Inferior parietal cortex (tissue), 1 donor: Measurements from ENCODE around the gene SLC35E4.
"Not testable (repeated sequence)": the region's sequence is repeated elsewhere in the genome, so short reads cannot be mapped to it uniquely, and the experiment has no call there.

Experiments used
- DNase-seq: peaks from one replicate; pipeline ENCODE4 v3.0.0-alpha.2; 2016; ENCODE audit errors: extremely low spot score

The SLC35E4 gene

GRCh38 chr22:30650508-30651116, 15.0 kb downstream of the SLC35E4 start:
- DNase-seq: peak; percentile 64

- no peak for DNase-seq
Observed at GRCh38 chr22:30652852-30653251, 17.3 kb downstream of the SLC35E4 start.

DNA sequence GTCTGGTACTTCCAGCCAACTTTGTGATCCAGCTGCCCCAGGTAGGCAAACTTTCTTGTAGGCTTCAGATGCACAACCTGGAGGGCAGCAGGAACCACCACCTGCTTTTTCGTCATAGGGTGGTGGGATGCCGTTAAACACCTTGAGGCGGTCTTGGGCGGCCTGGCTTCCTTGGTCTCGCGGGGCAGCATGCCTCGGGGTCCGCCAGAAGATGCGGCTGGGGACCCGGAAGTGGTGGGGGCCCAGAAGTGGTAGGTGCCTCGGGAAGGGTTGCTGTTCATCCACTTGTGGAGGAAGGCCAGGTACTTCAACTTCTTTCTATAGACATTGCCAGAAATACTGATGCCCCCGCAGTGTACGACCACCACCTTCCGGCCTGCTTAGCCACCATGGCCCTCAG, 18.8 kb downstream of the SLC35E4 start:
- DNase-seq: no peak

- no peak for DNase-seq
Observed at GRCh38 chr22:30655532-30655931, 20.0 kb downstream of the SLC35E4 start.

GRCh38 chr22:30662040-30662439, 26.5 kb downstream of the SLC35E4 start:
- no peak for DNase-seq

DNA sequence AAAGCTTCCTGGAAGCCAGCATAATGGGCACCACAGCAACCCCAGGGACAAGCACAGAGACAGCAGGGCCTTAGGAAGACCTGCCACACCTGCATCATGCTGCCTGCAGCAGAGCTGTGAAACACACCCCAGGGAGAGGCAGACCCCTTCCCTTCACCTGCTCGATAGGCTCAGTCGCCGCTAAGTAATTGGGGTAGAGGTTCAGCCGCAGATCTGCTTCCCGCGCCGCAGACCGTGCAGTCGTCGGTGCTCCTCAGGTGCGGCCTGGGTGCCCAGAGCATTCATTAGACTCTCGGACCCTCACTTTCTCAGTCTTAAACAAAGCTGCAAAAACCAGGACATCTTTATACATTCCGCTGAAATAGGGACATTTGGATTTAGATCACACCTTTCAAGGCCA, 29.2 kb downstream of the SLC35E4 start:
- DNase-seq: no peak

DNA sequence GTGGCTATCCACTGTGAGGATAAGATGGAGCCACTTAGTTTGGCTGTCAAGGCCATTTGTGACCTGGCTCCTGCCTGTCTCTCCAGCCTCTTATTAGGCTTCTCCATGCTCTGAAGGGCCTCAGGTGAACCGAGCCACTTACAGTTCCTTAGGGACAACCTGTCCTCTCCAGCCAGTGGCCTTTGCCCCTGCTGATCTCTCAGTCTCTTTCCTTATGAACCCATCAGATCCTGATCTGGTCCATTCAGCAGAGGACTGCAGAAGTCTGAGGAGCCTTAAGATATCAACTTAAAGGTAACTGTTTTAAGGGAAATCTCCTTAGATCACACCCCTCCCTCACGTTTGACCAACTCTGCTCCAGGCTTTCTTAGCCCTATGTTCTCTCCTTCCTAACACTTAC, 29.7 kb downstream of the SLC35E4 start:
- DNase-seq: no peak

GRCh38 chr22:30665786-30666185, 30.2 kb downstream of the SLC35E4 start:
- no peak for DNase-seq

DNA sequence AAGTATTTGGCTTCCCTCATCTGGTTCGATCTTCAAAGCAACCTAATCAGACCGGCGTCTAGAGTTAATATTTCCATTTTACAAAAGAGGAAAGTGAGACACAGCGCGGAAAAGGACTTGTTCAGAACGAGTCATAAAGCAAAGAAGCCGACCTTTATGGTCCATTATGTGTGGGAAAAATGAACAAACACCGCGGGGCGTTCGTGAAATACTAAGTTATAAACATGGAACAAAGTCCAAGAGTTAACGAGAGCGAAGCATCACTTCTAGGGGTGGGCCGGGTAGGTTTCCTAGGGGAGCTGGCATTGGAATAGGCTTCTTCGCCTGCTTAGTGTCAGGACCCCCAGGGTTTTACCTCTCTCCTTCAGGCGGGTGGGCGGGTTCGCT, 31.5 kb downstream of the SLC35E4 start:
- DNase-seq: peak; percentile 29

- peak; percentile 87 for DNase-seq
Observed at GRCh38 chr22:30667494-30668385, 32.2 kb downstream of the SLC35E4 start, which contains the start of gene DUSP18. Gene DUSP18 (minus strand): TSS chr22:30667875. CDS start chr22:30664003, 3,872 bp downstream.

DNA sequence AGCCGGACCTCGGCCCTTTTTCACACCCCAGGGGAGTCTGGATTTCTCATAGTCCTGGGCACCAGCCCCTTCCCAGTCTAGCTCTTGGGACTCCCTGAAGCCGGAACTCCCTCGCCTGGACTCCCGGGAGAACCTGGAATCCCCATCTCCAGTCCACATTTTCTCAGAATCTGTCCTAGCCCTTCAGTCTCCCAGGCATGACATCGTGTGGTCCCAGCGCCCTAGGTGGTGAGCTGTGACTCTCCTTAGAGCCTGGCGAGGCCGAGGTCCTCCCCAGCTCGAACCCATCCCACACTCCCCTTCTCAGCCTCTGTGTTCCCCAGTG, 32.8 kb downstream of the SLC35E4 start:
- DNase-seq: no peak

DNA sequence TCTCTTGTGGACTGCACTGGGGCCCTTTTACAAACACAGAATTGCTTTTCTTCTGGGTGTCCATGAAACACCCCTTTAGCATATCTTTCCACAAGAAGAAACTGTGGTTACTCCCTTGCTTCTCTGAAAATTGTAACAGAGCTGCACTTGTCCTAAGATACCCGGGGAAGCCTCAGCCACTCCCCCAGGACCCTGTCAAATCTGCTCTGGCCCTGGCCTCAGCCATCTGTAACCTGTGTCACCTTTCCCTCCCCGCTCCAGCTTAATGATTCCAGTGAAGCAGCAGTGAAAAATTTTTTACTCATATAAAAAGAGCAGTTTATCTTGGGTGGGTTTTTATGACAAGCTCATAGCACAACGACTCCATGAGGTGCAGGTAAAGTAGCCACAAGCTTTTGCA, 35.5 kb downstream of the SLC35E4 start:
- no peak for DNase-seq

DNA sequence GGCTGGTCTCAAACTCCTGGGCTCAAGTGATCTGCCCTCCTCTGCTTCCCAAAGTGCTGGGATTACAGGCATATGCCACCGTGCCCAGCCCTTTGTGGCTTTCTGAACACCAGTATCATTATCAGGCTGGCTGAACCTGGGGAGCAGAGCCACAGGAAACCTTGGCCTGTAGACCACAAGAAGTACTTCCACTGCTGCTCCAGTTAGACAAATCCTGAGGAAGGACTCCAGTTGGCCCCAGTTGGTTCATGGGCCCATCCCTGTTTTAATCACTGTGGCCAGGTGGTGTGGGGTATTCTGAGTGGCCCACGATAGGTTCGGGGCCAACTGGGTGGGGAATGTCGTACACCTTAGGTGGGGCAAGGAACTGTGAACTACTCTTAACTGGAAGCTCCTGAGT, 37.6 kb downstream of the SLC35E4 start:
- DNase-seq: no peak

DNA sequence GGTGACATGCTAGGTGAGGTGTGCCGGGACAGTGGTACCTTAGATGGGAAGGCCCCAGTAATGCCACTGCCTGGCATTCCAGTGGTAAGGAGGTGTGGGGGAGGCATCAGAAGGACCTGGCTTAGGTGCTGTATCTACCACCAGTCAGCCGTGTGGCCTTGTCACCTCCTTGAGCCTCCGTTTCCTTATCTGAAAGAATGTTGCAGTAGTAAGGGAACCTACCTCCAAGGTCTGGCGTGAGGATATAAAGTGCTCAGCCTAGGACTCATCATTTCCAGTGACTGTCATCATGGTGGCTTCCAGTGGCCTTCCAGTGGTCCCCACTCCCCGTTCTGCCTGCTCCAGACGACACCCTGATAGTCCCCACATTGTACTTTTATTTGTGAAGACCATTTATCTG, 38.9 kb downstream of the SLC35E4 start:
- DNase-seq: no peak

DNA sequence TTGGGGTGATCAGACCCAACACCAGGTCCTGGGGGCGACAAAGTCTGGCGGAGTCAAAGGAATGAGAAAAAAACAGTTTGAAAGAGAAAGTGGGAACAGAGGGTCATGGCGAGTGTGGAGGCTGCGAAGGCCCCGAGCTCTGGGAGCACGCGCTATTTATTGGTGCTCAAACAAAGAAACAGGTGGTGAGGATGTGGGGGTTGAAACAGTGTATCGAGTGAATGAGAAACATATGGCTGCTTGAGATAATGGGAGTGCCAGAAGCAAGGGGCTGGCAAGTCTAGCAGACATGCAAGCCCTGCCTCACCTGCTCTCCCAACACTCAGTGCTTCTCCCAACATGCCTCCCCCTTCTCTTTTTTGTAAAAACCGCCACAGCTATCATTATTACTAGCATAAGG, 39.9 kb downstream of the SLC35E4 start:
- DNase-seq: no peak

GRCh38 chr22:30676565-30676964, 41.0 kb downstream of the SLC35E4 start:
- not testable (repeated sequence) for DNase-seq

DNA sequence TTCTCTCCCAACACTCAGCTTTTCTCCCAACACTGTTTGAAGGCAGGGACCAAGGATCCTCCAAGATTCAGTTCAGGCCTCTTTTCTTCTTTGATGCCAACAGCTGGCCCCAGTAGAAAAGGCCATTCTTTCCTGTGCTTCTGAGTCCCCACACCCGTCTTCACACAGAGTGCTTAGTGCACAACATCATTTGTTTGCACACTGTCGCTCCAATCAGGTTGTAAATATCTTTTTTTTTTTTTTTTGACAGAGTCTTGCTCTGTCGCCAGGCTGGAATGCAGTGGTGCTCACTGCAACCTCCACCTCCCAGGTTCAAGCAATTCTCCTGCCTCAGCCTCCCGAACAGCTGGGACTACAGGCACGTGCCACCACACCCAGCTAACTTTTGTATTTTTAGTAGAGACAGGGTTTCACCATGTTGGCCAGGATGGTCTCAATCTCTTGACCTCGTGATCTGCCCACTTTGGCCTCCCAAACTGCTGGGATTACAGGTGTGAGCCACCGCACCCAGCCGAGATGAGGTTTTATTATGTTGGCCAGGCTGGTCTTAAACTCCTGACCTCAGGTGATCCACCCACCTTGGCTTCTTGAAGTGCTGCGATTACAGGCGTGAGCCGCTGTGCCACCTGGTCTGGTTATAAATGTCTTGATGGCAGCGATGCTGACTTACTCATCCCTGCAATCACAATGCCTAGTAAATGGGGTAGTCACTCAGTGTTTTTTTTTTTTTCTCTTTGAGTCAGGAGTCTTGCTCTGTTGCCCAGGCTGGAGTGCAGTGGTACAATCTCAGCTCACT, 44.5 kb downstream of the SLC35E4 start:
- not testable (repeated sequence) for DNase-seq

DNA sequence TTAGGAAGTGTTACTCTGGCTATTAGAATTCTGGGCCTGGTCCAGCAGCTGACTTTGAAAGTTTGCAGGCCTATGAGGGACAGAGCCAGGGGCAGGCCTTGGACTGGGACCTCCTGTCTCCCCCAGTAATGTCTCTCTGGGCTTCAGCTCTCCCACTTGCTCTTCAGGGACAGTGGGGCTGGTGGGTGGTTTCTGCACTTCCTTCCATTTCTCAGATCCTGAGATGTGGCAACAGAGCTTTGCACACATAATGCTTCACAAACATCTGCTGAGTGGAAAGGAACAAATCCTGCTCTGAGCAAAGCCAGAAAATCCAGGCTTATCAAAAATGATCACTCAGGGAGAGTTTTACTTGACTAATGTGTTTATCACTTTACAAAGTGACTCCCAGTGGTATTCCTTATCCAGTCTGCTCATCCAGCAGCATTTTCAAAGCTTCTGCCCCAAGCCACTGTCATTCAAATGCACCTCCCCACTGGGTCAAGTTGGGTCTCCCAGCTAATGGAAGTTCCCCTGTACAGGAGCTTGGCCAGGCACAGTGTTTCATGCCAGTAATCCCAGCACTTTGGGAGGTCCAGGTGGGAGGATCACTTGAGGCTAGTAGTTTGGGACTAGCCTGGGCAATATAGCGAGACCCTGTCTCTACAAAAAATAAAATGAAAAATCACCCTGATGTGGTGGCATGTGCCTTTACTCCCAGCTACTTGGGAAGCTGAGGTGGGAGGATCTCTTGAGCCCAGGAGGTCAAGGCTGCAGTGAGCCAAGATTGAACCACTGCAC, 45.6 kb downstream of the SLC35E4 start:
- no peak for DNase-seq

DNA sequence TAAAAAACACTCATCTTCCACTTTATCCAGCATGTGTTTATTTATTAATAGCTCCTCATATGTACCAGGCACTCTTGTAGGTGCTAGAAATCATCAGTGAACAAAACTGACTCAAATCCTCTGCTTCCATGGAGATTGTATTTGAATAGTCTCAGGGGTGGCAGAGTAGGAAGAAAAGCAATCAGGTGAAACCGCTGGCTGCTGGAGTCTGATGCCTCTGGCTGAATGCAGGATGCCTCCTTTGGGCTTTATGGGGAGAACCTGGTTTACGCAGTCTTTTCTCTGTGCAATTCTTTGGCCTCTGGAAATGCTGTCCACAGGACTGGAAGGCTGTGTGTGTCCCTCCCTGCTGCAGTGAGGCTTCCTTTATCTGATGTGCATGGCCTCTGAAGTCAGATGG, 46.2 kb downstream of the SLC35E4 start:
- DNase-seq: no peak

GRCh38 chr22:30685178-30685577, 49.6 kb downstream of the SLC35E4 start:
- no peak for DNase-seq

DNA sequence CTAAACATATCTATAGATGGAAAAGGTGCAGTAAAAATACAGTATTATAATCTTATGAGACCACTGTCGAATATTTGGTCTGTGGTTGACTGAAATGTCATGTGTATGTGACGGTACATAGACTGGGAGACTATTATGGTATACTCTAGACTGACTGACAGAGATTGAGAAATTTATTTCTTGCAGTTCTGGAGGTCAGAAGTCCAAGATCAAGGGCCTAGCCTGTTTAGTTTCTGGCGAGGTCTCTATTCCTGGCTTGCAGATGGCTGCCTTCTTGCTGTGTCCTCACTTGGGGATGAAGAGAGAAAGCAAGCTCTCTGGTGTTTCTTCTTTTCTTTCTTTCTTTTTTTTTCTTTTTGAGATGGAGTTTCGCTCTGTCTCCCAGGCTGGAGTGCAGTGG, 51.8 kb downstream of the SLC35E4 start:
- DNase-seq: no peak

DNA sequence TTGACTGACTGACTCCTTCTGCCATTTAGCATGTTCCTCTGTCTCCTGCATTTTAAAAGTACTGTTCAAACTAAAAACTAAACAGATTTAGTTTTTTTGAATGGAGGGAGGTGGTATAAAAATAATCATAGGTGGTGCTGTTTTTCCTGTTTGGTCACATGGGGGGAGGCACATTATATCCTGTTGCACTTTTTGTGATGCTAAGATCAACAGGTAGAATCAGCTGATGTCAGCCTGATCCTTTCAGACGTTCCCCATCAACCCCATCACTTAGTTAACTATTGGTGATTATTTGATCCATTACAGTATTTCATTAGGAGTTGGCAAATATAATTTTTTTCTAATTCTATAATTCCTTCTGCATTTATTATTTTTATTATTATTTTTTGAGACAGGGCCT, 54.0 kb downstream of the SLC35E4 start:
- DNase-seq: no peak
